GM12878 (cell line): ENCODE measurements around the gene SEC61A1. TPM values are rescaled to one million over a fixed set of nuclear protein-coding genes. Genes with fewer than 3 reads are reported as not detected.

Experiments used
- CBX5 ChIP-seq: sonication (generic); IDR thresholded peaks from 2 replicates; pipeline ENCODE4 v1.6.1; 2016; ENCODE audit warnings: low read depth, moderate library complexity, mild to moderate bottlenecking, inconsistent platforms
- E4F1 ChIP-seq: fragments of 450-650 bp; IDR thresholded peaks from 2 replicates; pipeline ENCODE4 v1.6.1; 2018; ENCODE audit warnings: borderline replicate concordance, mild to moderate bottlenecking; ENCODE audit not compliant: partially characterized antibody
- ETV6 ChIP-seq, 2 experiments: fragments of 450-650 bp in 1 of 2; IDR thresholded peaks in 1 of 2; conservative IDR thresholded peaks in 1 of 2; 2 replicates each; pipeline ENCODE4 v1.6.1; 2014; ENCODE audit warnings: antibody characterized with exemption in 1 of 2, borderline replicate concordance in 1 of 2, low read depth in 1 of 2, mild to moderate bottlenecking in 1 of 2, moderate library complexity in 1 of 2
- IRF3 ChIP-seq: fragments of 450-650 bp; IDR thresholded peaks from 2 replicates; pipeline ENCODE4 v1.6.1; 2014; ENCODE audit warnings: mild to moderate bottlenecking
- MYB ChIP-seq: fragments of 150-350 bp; IDR thresholded peaks from 2 replicates; pipeline ENCODE4 v1.6.1; 2014; ENCODE audit warnings: mild to moderate bottlenecking, low read depth, low read length, borderline replicate concordance
- NR2F1 ChIP-seq: fragments of 450-650 bp; conservative IDR thresholded peaks from 2 replicates; pipeline ENCODE4 v1.6.1; 2017; ENCODE audit warnings: mild to moderate bottlenecking
- ZNF384 ChIP-seq: IDR thresholded peaks from 2 replicates; pipeline ENCODE4 v1.6.1; 2012; ENCODE audit warnings: low read depth, mild to moderate bottlenecking, low read length, improper control_type of control experiment, borderline replicate concordance
- polyA plus RNA-seq, 11 experiments: library from polyadenylated mRNA; depleted of rRNA in 4 of 11; unstranded in 6 of 11; stranded (reverse) in 5 of 11; fragments of >200 nt; fragmentation: Nextera tagmentation in 4 of 11; fragmentation: Illumina TruSeq in 1 of 11; extraction: Ambion mirVana in 4 of 11; extraction: Trizol in 1 of 11; gene quantifications; 1 replicate in 1 of 11; 2 replicates in 10 of 11; pipeline versions ENCODE4 v1.2.1 to v1.2.3, GENCODE V29; 2011 to 2016; ENCODE audit warnings: inconsistent platforms in 2 of 11, missing spikeins in 2 of 11, low read depth in 1 of 11
- total RNA-seq, 4 experiments: library from RNA; depleted of rRNA in 3 of 4; stranded (reverse); fragments of >200 nt in 3 of 4; fragmentation: Illumina TruSeq in 1 of 4; extraction: Trizol in 1 of 4; gene quantifications; 2 replicates each; pipeline versions ENCODE4 v1.2.1 to v1.2.3, GENCODE V29; 2013 to 2021
- TF ChIP-seq, protein P1 (sequence below): fragments of 450-650 bp; IDR thresholded peaks from 2 replicates; pipeline ENCODE4 v1.6.1; 2016; ENCODE audit warnings: mild to moderate bottlenecking

SEC61A1 gene
- total and polyA plus RNA-seq, 10 of the 15 experiments (the other 5 are each of a cell fraction or from before 2014, with no cell fraction given) = 5.2 to 265 (median 142) TPM

GRCh38 chr3:128083396-128083795, 31.2 kb downstream of the SEC61A1 start (continued):
- TF ChIP-seq E4F1 (no peak), IRF3 (no peak), ETV6 (conservative IDR thresholded peaks at IDR 0.05 in 1 of 2, IDR thresholded peaks at IDR 0.05 in 1 of 2; ENCODE audit: borderline replicate concordance in 1 of 2, low read depth in 1 of 2) (no peak), MYB (no peak), CBX5 (no peak), NR2F1 (no peak), ZNF384 (no peak)
- TF ChIP-seq, protein P1, sequence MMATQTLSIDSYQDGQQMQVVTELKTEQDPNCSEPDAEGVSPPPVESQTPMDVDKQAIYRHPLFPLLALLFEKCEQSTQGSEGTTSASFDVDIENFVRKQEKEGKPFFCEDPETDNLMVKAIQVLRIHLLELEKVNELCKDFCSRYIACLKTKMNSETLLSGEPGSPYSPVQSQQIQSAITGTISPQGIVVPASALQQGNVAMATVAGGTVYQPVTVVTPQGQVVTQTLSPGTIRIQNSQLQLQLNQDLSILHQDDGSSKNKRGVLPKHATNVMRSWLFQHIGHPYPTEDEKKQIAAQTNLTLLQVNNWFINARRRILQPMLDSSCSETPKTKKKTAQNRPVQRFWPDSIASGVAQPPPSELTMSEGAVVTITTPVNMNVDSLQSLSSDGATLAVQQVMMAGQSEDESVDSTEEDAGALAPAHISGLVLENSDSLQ = no peak
